Fibroblast of pulmonary artery (primary cell): ENCODE measurements around the gene SUGCT.

Source experiments
- DNase-seq: peaks from one replicate; pipeline ENCODE4 v3.0.0-alpha.2; 2010; ENCODE audit warnings: low read depth
- H3K4me3 ChIP-seq: replicated peaks from 2 replicates; pipeline ENCODE4 v1.5.1; 2011; ENCODE audit warnings: low read depth, mild to moderate bottlenecking, control low read depth, low read length, moderate library complexity
- TF ChIP-seq, protein P1 (sequence below): IDR thresholded peaks from 2 replicates; pipeline ENCODE4 v1.5.1; 2011; ENCODE audit warnings: mild to moderate bottlenecking, control low read depth, low read length, inconsistent platforms; ENCODE audit errors: missing control alignments

SUGCT gene

DNA sequence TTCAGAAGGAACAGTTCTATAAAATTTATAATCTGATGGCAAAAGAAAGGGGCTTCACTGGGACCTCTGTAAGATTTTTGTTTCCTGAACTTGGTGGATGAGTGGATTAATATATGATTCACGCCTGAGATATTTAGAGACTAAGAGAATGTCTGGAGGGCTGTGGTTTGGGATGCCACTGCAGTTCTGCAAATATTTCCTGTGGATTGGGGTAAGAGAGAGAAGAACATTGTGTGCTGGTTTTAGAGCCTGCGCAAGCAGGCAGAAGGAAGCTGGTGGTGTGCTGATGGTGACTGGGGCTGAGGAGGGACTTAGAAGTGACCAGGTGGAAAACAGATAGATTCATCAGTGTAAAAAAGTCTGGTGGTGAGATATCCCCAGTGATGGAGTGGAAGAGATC, 87.0 kb downstream of the SUGCT start:
- H3K4me3 ChIP-seq, result no peak overlapping the region
- peak; percentile 96 for DNase-seq
- TF ChIP-seq, protein P1, sequence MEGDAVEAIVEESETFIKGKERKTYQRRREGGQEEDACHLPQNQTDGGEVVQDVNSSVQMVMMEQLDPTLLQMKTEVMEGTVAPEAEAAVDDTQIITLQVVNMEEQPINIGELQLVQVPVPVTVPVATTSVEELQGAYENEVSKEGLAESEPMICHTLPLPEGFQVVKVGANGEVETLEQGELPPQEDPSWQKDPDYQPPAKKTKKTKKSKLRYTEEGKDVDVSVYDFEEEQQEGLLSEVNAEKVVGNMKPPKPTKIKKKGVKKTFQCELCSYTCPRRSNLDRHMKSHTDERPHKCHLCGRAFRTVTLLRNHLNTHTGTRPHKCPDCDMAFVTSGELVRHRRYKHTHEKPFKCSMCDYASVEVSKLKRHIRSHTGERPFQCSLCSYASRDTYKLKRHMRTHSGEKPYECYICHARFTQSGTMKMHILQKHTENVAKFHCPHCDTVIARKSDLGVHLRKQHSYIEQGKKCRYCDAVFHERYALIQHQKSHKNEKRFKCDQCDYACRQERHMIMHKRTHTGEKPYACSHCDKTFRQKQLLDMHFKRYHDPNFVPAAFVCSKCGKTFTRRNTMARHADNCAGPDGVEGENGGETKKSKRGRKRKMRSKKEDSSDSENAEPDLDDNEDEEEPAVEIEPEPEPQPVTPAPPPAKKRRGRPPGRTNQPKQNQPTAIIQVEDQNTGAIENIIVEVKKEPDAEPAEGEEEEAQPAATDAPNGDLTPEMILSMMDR, result no peak

DNA sequence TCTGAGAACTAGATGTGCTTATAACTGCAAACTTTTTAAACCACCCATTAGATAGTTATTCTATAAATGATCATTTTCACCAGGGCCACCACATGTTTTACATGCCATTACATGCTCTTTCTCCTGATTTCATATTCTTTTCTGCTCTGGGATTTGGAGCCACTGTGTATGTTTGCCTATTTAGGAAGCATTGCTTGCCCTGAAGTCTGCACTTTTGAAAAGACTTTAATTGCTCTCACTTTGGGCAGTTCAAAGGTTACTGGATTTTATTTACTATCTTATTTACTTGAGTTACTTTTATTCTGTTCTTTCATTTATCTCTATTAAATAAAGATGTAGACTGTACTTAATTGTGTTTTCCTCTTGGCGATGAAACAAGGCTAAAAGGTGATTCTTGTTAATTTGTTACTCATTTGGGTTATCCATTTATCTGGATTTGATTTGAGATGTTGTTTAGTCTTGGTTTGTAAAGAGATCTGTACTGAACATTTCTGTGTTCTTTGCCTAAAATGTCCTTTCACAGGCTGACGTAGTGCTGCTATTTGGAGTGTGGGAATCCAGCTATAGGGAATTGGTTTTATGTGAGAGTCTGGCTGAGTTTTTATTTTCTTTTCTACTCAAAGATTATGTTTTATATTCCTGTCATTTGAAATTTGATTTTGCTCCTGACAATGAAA, 88.8 kb downstream of the SUGCT start:
- TF ChIP-seq, protein P1, result no peak

DNA sequence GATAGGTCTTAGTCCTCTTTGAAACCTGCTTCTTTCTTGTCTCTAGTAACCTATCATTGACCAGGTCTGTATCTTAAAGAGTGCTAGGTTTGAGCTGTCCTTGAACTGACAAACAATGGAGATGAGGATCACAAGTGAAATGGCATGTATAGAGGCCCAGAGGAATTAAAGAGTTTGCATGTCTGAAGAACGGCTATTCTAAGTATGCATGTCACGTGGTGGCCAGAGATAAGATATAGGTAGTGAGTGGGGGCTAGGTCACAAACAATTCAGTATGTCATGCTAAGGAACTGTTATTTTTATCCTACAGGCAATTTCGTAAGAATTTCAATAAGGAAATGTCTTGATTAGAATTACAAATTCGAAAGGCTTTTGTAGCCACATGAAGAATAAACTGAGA, 95.3 kb downstream of the SUGCT start:
- DNase-seq, result peak; percentile 89
- TF ChIP-seq, protein P1, result no peak
- H3K4me3 ChIP-seq, result no peak overlapping the region

More for the DNA sequence above, 88.8 kb downstream of the SUGCT start:
- no peak for DNase-seq
- no peak overlapping the region for H3K4me3 ChIP-seq

DNA sequence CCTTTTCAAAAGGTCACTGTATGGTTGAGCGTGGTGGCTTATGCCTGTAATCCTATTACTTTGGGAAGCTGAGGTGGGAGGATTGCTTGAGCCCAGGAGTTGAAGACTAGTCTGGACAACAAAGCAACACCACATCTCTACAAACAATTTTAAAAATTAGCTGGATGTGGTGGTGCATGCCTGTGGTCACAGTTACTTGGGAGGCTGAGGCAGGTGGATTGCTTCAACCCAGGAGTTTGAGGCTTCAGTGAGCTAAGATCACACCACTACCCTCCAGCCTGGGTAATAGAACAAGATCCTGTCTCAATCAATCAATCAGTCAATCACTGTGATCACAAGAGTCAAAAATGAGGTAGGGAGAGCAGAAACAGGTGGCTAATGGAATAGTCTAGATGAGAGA, 97.0 kb downstream of the SUGCT start:
- DNase-seq, result no peak
- TF ChIP-seq, protein P1, result no peak
- H3K4me3 ChIP-seq, result no peak overlapping the region

DNA sequence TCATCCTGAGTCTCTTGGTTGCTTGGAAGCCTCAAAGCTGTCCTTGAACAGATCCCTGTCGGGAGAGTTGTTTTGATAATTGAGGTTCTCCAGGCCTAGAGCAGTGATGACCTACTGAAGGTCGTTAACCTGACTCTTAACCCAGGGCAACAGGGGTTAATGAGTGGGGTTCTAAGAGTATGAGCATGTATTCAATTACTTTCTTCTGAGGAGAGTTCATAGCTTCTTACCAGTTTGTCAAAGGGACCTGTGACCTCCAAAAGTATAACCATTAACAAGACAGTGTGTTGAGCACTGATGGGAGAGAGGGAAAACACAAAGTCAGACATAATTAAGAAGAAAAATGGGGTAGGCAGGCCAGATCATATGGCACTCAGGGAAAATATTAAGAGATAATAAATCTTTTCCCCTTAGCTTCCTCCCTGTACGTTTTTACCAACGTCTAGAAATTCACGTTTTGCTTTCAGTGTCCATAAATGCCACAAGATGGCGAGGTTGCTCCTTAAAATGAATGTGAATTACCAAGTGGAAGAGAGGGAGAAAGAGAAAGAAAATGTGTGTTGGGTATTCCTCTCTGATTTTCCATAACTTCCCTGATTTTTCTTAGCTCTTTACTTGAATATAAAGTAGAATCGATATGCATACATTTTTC, 97.6 kb downstream of the SUGCT start:
- DNase-seq, result peak; percentile 88
- TF ChIP-seq, protein P1, result peak; percentile 75
- no peak overlapping the region for H3K4me3 ChIP-seq

DNA sequence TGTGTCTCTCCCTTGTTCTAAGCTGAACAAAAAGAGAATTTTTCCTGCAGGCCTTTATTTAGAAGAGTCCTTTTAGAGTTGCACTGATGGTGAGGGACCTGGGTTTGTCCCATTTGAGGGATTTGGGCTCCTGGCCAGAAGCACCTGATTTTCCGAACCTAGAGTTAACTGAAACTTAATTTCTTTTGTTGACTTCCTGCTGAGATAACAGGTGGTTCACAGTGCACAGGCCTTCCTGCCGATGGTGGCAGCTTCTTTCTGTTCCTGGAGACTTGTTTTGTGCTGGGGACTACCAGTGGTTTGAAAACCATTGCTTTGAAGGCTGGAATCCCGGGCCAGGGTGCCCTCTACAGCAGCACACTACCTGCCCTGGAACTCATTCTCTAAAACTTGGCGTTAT, 99.2 kb downstream of the SUGCT start:
- DNase-seq, result no peak
- H3K4me3 ChIP-seq, result no peak overlapping the region
- TF ChIP-seq, protein P1, result no peak
